NCI-H187 (cell line): Measurements from ENCODE around the gene FIZ1.
A peak's percentile ranks its signal among the peaks of the same experiment; 100 is the strongest.
"Not testable (repeated sequence)": the region's sequence is repeated elsewhere in the genome, so short reads cannot be mapped to it uniquely, and the experiment has no call there.

ENCODE experiments used
- DNase-seq, 2 experiments: peaks; one replicate each; lab custom pipeline; 2025; lab: John Stamatoyannopoulos, UW

Gene FIZ1

GRCh38 chr19:55592391-55593090, 6.8 kb downstream of the FIZ1 start:
- DNase-seq = no peak

- no peak for DNase-seq
Measured at GRCh38 chr19:55591555-55591954, 7.8 kb downstream of the FIZ1 start.

- DNase-seq = no peak
Measured at GRCh38 chr19:55590617-55591016, 8.7 kb downstream of the FIZ1 start.

- DNase-seq = no peak
Measured at GRCh38 chr19:55590109-55590508, 9.2 kb downstream of the FIZ1 start.

GRCh38 chr19:55588738-55589137, 10.6 kb downstream of the FIZ1 start:
- no peak for DNase-seq

GRCh38 chr19:55586976-55587668, 12.2 kb downstream of the FIZ1 start:
- DNase-seq = peak; percentile 98 to 99

GRCh38 chr19:55585658-55586339, 13.5 kb downstream of the FIZ1 start:
- DNase-seq = peak; percentile 84 to 90

GRCh38 chr19:55584871-55585270, 14.4 kb downstream of the FIZ1 start:
- no peak for DNase-seq

GRCh38 chr19:55583897-55584296, 15.4 kb downstream of the FIZ1 start:
- DNase-seq = not testable (repeated sequence)

- DNase-seq = not testable (repeated sequence)
Measured at GRCh38 chr19:55582284-55582683, 17.0 kb downstream of the FIZ1 start.

- DNase-seq = no peak
Measured at GRCh38 chr19:55581823-55582223, 17.5 kb downstream of the FIZ1 start.

- no peak for DNase-seq
Measured at GRCh38 chr19:55581145-55581822, 18.0 kb downstream of the FIZ1 start.

- DNase-seq = peak; percentile 81 to 91
Measured at GRCh38 chr19:55580628-55581144, 18.6 kb downstream of the FIZ1 start, which contains the start of gene ZNF579. Gene ZNF579, minus strand, starts transcription at chr19:55580848. Its CDS starts 1,209 bp downstream, at chr19:55579639.

GRCh38 chr19:55579766-55580621, 19.3 kb downstream of the FIZ1 start:
- DNase-seq = no peak

- no peak for DNase-seq
Measured at GRCh38 chr19:55578761-55579747, 20.3 kb downstream of the FIZ1 start.

- DNase-seq = no peak
Measured at GRCh38 chr19:55578031-55578760, 21.1 kb downstream of the FIZ1 start.

GRCh38 chr19:55576746-55577145, 22.6 kb downstream of the FIZ1 start:
- DNase-seq = no peak

GRCh38 chr19:55573929-55574328, 25.4 kb downstream of the FIZ1 start:
- not testable (repeated sequence) for DNase-seq

- DNase-seq = not testable (repeated sequence)
Measured at GRCh38 chr19:55569477-55569876, 29.8 kb downstream of the FIZ1 start.
